HepG2 (cell line): Measurements from ENCODE around the gene KRT38. TPM values are rescaled to one million over a fixed set of nuclear protein-coding genes. Genes with fewer than 3 reads are reported as not detected.
A peak's percentile ranks its signal among the peaks of the same experiment; 100 is the strongest.

Experiments used
- ATF7 ChIP-seq, 2 experiments: fragments of 450-650 bp in 1 of 2; sonication (generic) in 1 of 2; formaldehyde crosslinking in 1 of 2; IDR thresholded peaks; 2 replicates each; pipeline versions ENCODE4 v1.4.0 to v1.6.1; 2016 to 2020; ENCODE audit warnings: antibody characterized with exemption in 1 of 2, mild to moderate bottlenecking in 1 of 2, missing genetic modification reagents in 1 of 2
- FLYWCH1 ChIP-seq: sonication (generic); formaldehyde crosslinking; IDR thresholded peaks from 2 replicates; pipeline ENCODE4 v1.8.1; 2023; ENCODE audit warnings: mild to moderate bottlenecking, missing genetic modification reagents
- FOXP1 ChIP-seq, 2 experiments: fragments of 450-650 bp in 1 of 2; IDR thresholded peaks; 2 replicates each; pipeline ENCODE4 v1.6.1; 2017 to 2018; ENCODE audit warnings: antibody characterized with exemption in 1 of 2
- HOXA9 ChIP-seq: sonication (generic); formaldehyde crosslinking; IDR thresholded peaks from 2 replicates; pipeline ENCODE4 v1.8.1; 2022; ENCODE audit warnings: missing genetic modification reagents, mild to moderate bottlenecking, moderate library complexity, borderline replicate concordance
- IRX3 ChIP-seq: sonication (generic); formaldehyde crosslinking; IDR thresholded peaks from 2 replicates; pipeline ENCODE4 v1.8.1; 2023; ENCODE audit warnings: mild to moderate bottlenecking, low read depth, missing genetic modification reagents, borderline replicate concordance
- KAT8 ChIP-seq: IDR thresholded peaks from 2 replicates; pipeline ENCODE4 v1.6.1; 2016; ENCODE audit warnings: missing genetic modification reagents, missing compliant biosample characterization
- KDM4B ChIP-seq: sonication (generic); formaldehyde crosslinking; IDR thresholded peaks from 2 replicates; pipeline ENCODE4 v1.4.0; 2020; ENCODE audit warnings: missing genetic modification reagents
- MLX ChIP-seq: IDR thresholded peaks from 2 replicates; pipeline ENCODE4 v1.6.1; 2016
- NFIC ChIP-seq: IDR thresholded peaks from 2 replicates; pipeline ENCODE4 v1.6.1; 2012; ENCODE audit warnings: mild to moderate bottlenecking, low read length, inconsistent platforms
- STAG1 ChIP-seq: sonication (generic); formaldehyde crosslinking; IDR thresholded peaks from 2 replicates; pipeline ENCODE4 v1.4.0; 2020; ENCODE audit warnings: missing genetic modification reagents
- TCF7 ChIP-seq: sonication (generic); IDR thresholded peaks from 2 replicates; pipeline ENCODE4 v1.6.1; 2016; ENCODE audit warnings: antibody characterized with exemption, low read depth
- YEATS4 ChIP-seq: sonication (generic); formaldehyde crosslinking; IDR thresholded peaks from 2 replicates; pipeline ENCODE4 v1.4.0; 2020; ENCODE audit warnings: missing genetic modification reagents, borderline replicate concordance
- YY1 ChIP-seq: IDR thresholded peaks from 2 replicates; pipeline ENCODE4 v1.6.1; 2011; ENCODE audit warnings: low read length, low read depth, moderate library complexity, mild to moderate bottlenecking; ENCODE audit not compliant: insufficient read depth, insufficient replicate concordance
- ZBTB33 ChIP-seq: sonication (generic); formaldehyde crosslinking; IDR thresholded peaks from 2 replicates; pipeline ENCODE4 v1.4.0; 2020; ENCODE audit warnings: missing genetic modification reagents
- ZMYM3 ChIP-seq: sonication (generic); formaldehyde crosslinking; IDR thresholded peaks from 2 replicates; pipeline ENCODE4 v1.5.1; 2020; ENCODE audit warnings: mild to moderate bottlenecking, missing genetic modification reagents
- ZNF20 ChIP-seq: sonication (generic); formaldehyde crosslinking; IDR thresholded peaks from 2 replicates; pipeline ENCODE4 v1.4.0; 2020; ENCODE audit warnings: mild to moderate bottlenecking, moderate library complexity, missing genetic modification reagents
- ZNF430 ChIP-seq: sonication (generic); formaldehyde crosslinking; IDR thresholded peaks from 2 replicates; pipeline ENCODE4 v1.9.0; 2021; ENCODE audit warnings: mild to moderate bottlenecking, missing genetic modification reagents
- ZNF629 ChIP-seq: sonication (generic); formaldehyde crosslinking; conservative IDR thresholded peaks from 2 replicates; pipeline ENCODE4 v1.5.0; 2020; ENCODE audit warnings: missing genetic modification reagents
- ZNF652 ChIP-seq: IDR thresholded peaks from 2 replicates; pipeline ENCODE4 v1.6.1; 2016; ENCODE audit warnings: low read depth, borderline replicate concordance
- ZNF747 ChIP-seq: sonication (generic); formaldehyde crosslinking; IDR thresholded peaks from 2 replicates; pipeline ENCODE4 v1.8.1; 2023; ENCODE audit warnings: missing genetic modification reagents, mild to moderate bottlenecking, borderline replicate concordance
- polyA plus RNA-seq, 8 experiments: library from polyadenylated mRNA; depleted of rRNA in 3 of 8; stranded (reverse) in 7 of 8; unstranded in 1 of 8; fragments of >200 nt; fragmentation: Illumina TruSeq in 4 of 8; extraction: Trizol in 4 of 8; gene quantifications; 2 replicates each; pipeline versions ENCODE4 v1.2.1 to v1.2.3, GENCODE V29; 2011 to 2016; ENCODE audit warnings: low read depth in 4 of 8, missing spikeins in 1 of 8, mixed read lengths in 1 of 8; ENCODE audit not compliant: insufficient read depth in 1 of 8
- total RNA-seq, 5 experiments: library from RNA; depleted of rRNA; stranded (reverse); fragments of >200 nt; fragmentation: Illumina TruSeq; extraction: Trizol; gene quantifications; 2 replicates each; pipeline ENCODE4 v1.2.3, GENCODE V29; 2016; ENCODE audit warnings: low read depth in 1 of 5
- TF ChIP-seq, protein P1 (sequence below): IDR thresholded peaks from 2 replicates; pipeline ENCODE4 v1.6.1; 2016; ENCODE audit warnings: missing compliant biosample characterization, missing genetic modification reagents, borderline replicate concordance
- TF ChIP-seq, protein P2 (sequence below): sonication (generic); formaldehyde crosslinking; IDR thresholded peaks from 2 replicates; pipeline ENCODE4 v1.4.0; 2020; ENCODE audit warnings: missing genetic modification reagents, borderline replicate concordance

The KRT38 gene
- total and polyA plus RNA-seq, 2 of the 13 experiments (the other 11 are each of a cell fraction or from before 2014, with no cell fraction given) = not detected

GRCh38 chr17:41415833-41416335 lies 24.9 kb downstream of the KRT38 start (continued):
- TF ChIP-seq, protein P1, sequence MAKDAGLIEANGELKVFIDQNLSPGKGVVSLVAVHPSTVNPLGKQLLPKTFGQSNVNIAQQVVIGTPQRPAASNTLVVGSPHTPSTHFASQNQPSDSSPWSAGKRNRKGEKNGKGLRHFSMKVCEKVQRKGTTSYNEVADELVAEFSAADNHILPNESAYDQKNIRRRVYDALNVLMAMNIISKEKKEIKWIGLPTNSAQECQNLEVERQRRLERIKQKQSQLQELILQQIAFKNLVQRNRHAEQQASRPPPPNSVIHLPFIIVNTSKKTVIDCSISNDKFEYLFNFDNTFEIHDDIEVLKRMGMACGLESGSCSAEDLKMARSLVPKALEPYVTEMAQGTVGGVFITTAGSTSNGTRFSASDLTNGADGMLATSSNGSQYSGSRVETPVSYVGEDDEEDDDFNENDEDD (CRISPR knock-in tag) = no peak
- TF ChIP-seq ZNF747 (CRISPR knock-in tag) (no peak), YEATS4 (0 out of 2 replicates have a peak, but pooled peaks have one; percentile 15), KAT8 (CRISPR knock-in tag) (peak; percentile 41; the same call in 1 of the 2 replicates), ATF7 (IDR thresholded peaks at IDR 0.05) (no peak), ATF7 (CRISPR knock-in tag; IDR thresholded peaks at IDR 0.05) (peak; percentile 87; the same call in 1 of the 2 replicates), KDM4B (0 out of 2 replicates have a peak, but pooled peaks have one; percentile 41), ZNF20 (CRISPR knock-in tag) (no peak), TCF7 (peak; percentile 48), FOXP1 (IDR thresholded peaks at IDR 0.05) (no peak), FOXP1 (CRISPR knock-in tag; IDR thresholded peaks at IDR 0.05) (peak; percentile 67), ZNF629 (CRISPR knock-in tag) (0 out of 2 replicates have a peak, but pooled peaks have one; percentile 7), ZNF430 (CRISPR knock-in tag) (peak; percentile 40; the same call in 1 of the 2 replicates), ZNF652 (CRISPR knock-in tag) (0 out of 2 replicates have a peak, but pooled peaks have one; percentile 13), YY1 (no peak), ZBTB33 (no peak), ZMYM3 (CRISPR knock-in tag) (peak; percentile 73), FLYWCH1 (CRISPR knock-in tag) (no peak), IRX3 (CRISPR knock-in tag) (no peak), MLX (CRISPR knock-in tag) (peak; percentile 61), NFIC (no peak), STAG1 (CRISPR knock-in tag) (peak; percentile 14; the same call in 1 of the 2 replicates), HOXA9 (CRISPR knock-in tag) (no peak)
- TF ChIP-seq, protein P2, sequence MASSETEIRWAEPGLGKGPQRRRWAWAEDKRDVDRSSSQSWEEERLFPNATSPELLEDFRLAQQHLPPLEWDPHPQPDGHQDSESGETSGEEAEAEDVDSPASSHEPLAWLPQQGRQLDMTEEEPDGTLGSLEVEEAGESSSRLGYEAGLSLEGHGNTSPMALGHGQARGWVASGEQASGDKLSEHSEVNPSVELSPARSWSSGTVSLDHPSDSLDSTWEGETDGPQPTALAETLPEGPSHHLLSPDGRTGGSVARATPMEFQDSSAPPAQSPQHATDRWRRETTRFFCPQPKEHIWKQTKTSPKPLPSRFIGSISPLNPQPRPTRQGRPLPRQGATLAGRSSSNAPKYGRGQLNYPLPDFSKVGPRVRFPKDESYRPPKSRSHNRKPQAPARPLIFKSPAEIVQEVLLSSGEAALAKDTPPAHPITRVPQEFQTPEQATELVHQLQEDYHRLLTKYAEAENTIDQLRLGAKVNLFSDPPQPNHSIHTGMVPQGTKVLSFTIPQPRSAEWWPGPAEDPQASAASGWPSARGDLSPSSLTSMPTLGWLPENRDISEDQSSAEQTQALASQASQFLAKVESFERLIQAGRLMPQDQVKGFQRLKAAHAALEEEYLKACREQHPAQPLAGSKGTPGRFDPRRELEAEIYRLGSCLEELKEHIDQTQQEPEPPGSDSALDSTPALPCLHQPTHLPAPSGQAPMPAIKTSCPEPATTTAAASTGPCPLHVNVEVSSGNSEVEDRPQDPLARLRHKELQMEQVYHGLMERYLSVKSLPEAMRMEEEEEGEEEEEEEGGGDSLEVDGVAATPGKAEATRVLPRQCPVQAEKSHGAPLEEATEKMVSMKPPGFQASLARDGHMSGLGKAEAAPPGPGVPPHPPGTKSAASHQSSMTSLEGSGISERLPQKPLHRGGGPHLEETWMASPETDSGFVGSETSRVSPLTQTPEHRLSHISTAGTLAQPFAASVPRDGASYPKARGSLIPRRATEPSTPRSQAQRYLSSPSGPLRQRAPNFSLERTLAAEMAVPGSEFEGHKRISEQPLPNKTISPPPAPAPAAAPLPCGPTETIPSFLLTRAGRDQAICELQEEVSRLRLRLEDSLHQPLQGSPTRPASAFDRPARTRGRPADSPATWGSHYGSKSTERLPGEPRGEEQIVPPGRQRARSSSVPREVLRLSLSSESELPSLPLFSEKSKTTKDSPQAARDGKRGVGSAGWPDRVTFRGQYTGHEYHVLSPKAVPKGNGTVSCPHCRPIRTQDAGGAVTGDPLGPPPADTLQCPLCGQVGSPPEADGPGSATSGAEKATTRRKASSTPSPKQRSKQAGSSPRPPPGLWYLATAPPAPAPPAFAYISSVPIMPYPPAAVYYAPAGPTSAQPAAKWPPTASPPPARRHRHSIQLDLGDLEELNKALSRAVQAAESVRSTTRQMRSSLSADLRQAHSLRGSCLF (CRISPR knock-in tag) = 0 out of 2 replicates have a peak, but pooled peaks have one; percentile 19
